Neuronal stem cell (in vitro differentiated cells): ENCODE data around the gene CASTOR1.
A peak's percentile ranks its signal among the peaks of the same experiment; 100 is the strongest.

Experiments used
- DNase-seq: peaks from one replicate; pipeline ENCODE4 v3.0.0-alpha.2; 2013; ENCODE audit warnings: low spot score
- H2AFZ ChIP-seq: one replicate; pipeline ENCODE4 v1.6.1; 2013; ENCODE audit warnings: mild to moderate bottlenecking, low read length, inconsistent platforms
- H2AK5ac ChIP-seq: 2 replicates; pipeline ENCODE4 v1.6.1; 2013; ENCODE audit warnings: low read depth, mild to moderate bottlenecking, inconsistent platforms, low read length, moderate library complexity, mixed read lengths
- H2BK120ac ChIP-seq: 2 replicates; pipeline ENCODE4 v1.6.1; 2013; ENCODE audit warnings: low read depth, mild to moderate bottlenecking, inconsistent platforms, low read length, moderate library complexity, mixed read lengths
- H2BK12ac ChIP-seq: one replicate; pipeline ENCODE4 v1.6.1; 2013; ENCODE audit warnings: low read length, inconsistent platforms
- H2BK15ac ChIP-seq: 2 replicates; pipeline ENCODE4 v1.6.1; 2013; ENCODE audit warnings: mild to moderate bottlenecking, low read length, inconsistent platforms, mixed read lengths
- H2BK5ac ChIP-seq: one replicate; pipeline ENCODE4 v1.6.1; 2013; ENCODE audit warnings: inconsistent platforms, mild to moderate bottlenecking, low read length, moderate library complexity
- H3K14ac ChIP-seq: one replicate; pipeline ENCODE4 v1.6.1; 2013; ENCODE audit warnings: low read length, inconsistent platforms
- H3K18ac ChIP-seq: 2 replicates; pipeline ENCODE4 v1.6.1; 2013; ENCODE audit warnings: low read length, inconsistent platforms
- H3K23ac ChIP-seq: 2 replicates; pipeline ENCODE4 v1.6.1; 2013; ENCODE audit warnings: low read depth, mild to moderate bottlenecking, mixed read lengths, low read length, inconsistent platforms; ENCODE audit not compliant: poor library complexity
- H3K27ac ChIP-seq: replicated peaks from 3 replicates; pipeline ENCODE4 v1.5.1; 2013; ENCODE audit warnings: low read length, inconsistent platforms
- H3K27me3 ChIP-seq, 3 experiments: 2 replicates each; pipeline ENCODE4 v1.6.1; 2013; ENCODE audit warnings: low read length in 3 of 3, mild to moderate bottlenecking in 2 of 3, inconsistent platforms in 1 of 3, low read depth in 1 of 3, mixed read lengths in 1 of 3, moderate library complexity in 1 of 3; ENCODE audit not compliant: control insufficient read depth in 3 of 3, insufficient read depth in 3 of 3
- H3K36me3 ChIP-seq, 2 donors: replicated peaks in 1 of 2; 2 replicates each; pipeline ENCODE4 v1.6.1; 2013; ENCODE audit warnings: low read length in 2 of 2; ENCODE audit not compliant: control insufficient read depth in 2 of 2, insufficient read depth in 2 of 2
- H3K4ac ChIP-seq: 2 replicates; pipeline ENCODE4 v1.6.1; 2013; ENCODE audit warnings: inconsistent platforms, mild to moderate bottlenecking, low read length, moderate library complexity
- H3K4me1 ChIP-seq, 2 donors: 1 replicate in 1 of 2; 2 replicates in 1 of 2; pipeline ENCODE4 v1.6.1; 2013; ENCODE audit warnings: low read length in 2 of 2, low read depth in 1 of 2; ENCODE audit not compliant: control insufficient read depth in 2 of 2, insufficient read depth in 1 of 2
- H3K4me2 ChIP-seq: one replicate; pipeline ENCODE4 v1.6.1; 2013; ENCODE audit warnings: mild to moderate bottlenecking, low read length, inconsistent platforms; ENCODE audit not compliant: insufficient read depth, poor library complexity, severe bottlenecking
- H3K4me3 ChIP-seq, 2 donors: 2 replicates each; pipeline ENCODE4 v1.5.1; 2013; ENCODE audit warnings: low read length in 2 of 2, mild to moderate bottlenecking in 2 of 2, inconsistent platforms in 1 of 2, moderate library complexity in 1 of 2
- H3K79me1 ChIP-seq: one replicate; pipeline ENCODE4 v1.6.1; 2013; ENCODE audit warnings: low read depth, mild to moderate bottlenecking, inconsistent platforms, low read length, moderate library complexity
- H3K9ac ChIP-seq: one replicate; pipeline ENCODE4 v1.6.1; 2013; ENCODE audit warnings: mild to moderate bottlenecking, low read depth, low read length, inconsistent platforms; ENCODE audit not compliant: poor library complexity
- H3K9me3 ChIP-seq, 2 donors: replicated peaks in 1 of 2; 2 replicates each; pipeline versions ENCODE3 to v1.6.1; 2013; ENCODE audit warnings: low read length in 2 of 2, mild to moderate bottlenecking in 2 of 2, inconsistent platforms in 1 of 2, low read depth in 1 of 2, mixed read lengths in 1 of 2, moderate library complexity in 1 of 2; ENCODE audit not compliant: control insufficient read depth in 2 of 2, insufficient read depth in 1 of 2
- H4K8ac ChIP-seq: one replicate; pipeline ENCODE4 v1.6.1; 2013; ENCODE audit warnings: low read depth, mild to moderate bottlenecking, inconsistent platforms, low read length, moderate library complexity
- H4K91ac ChIP-seq: one replicate; pipeline ENCODE4 v1.6.1; 2013; ENCODE audit warnings: low read length, low read depth, mild to moderate bottlenecking, inconsistent platforms; ENCODE audit not compliant: poor library complexity
- WGBS, 2 donors: extraction: QIAGEN DNeasy Blood & Tissue Kit; methylation state at CpG; one replicate each; pipeline ENCODE4 v1.1.7; 2013; ENCODE audit warnings: missing lambda C conversion rate in 2 of 2, mixed read lengths in 1 of 2; ENCODE audit not compliant: insufficient read length in 2 of 2, insufficient replicate concordance in 1 of 2; ENCODE audit errors: extremely low coverage in 2 of 2; 5-methylcytosine and 5-hydroxymethylcytosine counted together

CASTOR1 gene

GRCh38 chr22:30260682-30261081 lies 28.6 kb downstream of the CASTOR1 start:
- Histone ChIP-seq H2AFZ (no peak overlapping the region), H2BK15ac (peak overlapping the region; percentile 35), H3K79me1 (no peaks in the 10 kb centered on the region), H3K4me1 (peaks cover 3 to 22% of the 10 kb centered on the region in 2 donors), H2BK5ac (no peak overlapping the region), H3K23ac (no peak overlapping the region), H3K27me3 (peaks cover 0 to 8% (median 0%) of the 10 kb centered on the region in 3 experiments), H4K91ac (no peak overlapping the region), H3K4me2 (no peak overlapping the region), H3K4ac (no peak overlapping the region), H2BK12ac (no peak overlapping the region), H3K18ac (peak overlapping the region; percentile 2), H4K8ac (no peak overlapping the region), H2AK5ac (peak overlapping the region; percentile 66), H2BK120ac (no peak overlapping the region), H3K36me3 (no peaks in the 10 kb centered on the region), H3K4me3 (no peak overlapping the region), H3K27ac (no peak overlapping the region), H3K9me3 (peaks cover 0 to 2% of the 10 kb centered on the region in 2 donors), H3K14ac (no peak overlapping the region), H3K9ac (no peak overlapping the region)
- WGBS, 2 donors = no CpG with 5 or more reads among the region's 8 CpGs
- no peak for DNase-seq

GRCh38 chr22:30260276-30260675 lies 29.0 kb downstream of the CASTOR1 start:
- H3K14ac ChIP-seq = no peak overlapping the region
- no peak overlapping the region for H3K9ac ChIP-seq
- H3K9me3 ChIP-seq = peaks cover 0 to 2% of the 10 kb centered on the region in 2 donors
- H3K4me3 ChIP-seq = no peak overlapping the region
- H2BK5ac ChIP-seq = no peak overlapping the region
- H4K8ac ChIP-seq = no peak overlapping the region
- H3K36me3 ChIP-seq = no peaks in the 10 kb centered on the region
- no peak for DNase-seq
- peak overlapping the region; percentile 66 for H2AK5ac ChIP-seq
- peak overlapping the region; percentile 43 for H2BK12ac ChIP-seq
- H3K18ac ChIP-seq = peak overlapping the region; percentile 35
- peaks cover 0 to 8% (median 0%) of the 10 kb centered on the region in 3 experiments for H3K27me3 ChIP-seq
- H3K79me1 ChIP-seq = no peaks in the 10 kb centered on the region
- H3K23ac ChIP-seq = peak overlapping the region; percentile 38
- no peak overlapping the region for H3K4ac ChIP-seq
- no CpG with 5 or more reads among the region's 11 CpGs for WGBS, 2 donors
- H4K91ac ChIP-seq = peak overlapping the region; percentile 56
- peaks cover 3 to 22% of the 10 kb centered on the region in 2 donors for H3K4me1 ChIP-seq
- no peak overlapping the region for H2BK120ac ChIP-seq
- no peak overlapping the region for H3K27ac ChIP-seq
- no peak overlapping the region for H3K4me2 ChIP-seq
- no peak overlapping the region for H2AFZ ChIP-seq
- H2BK15ac ChIP-seq = peak overlapping the region; percentile 35

- H3K9me3 ChIP-seq = no peaks in the 10 kb centered on the region
- H2BK15ac ChIP-seq = no peak overlapping the region
- H2BK12ac ChIP-seq = no peak overlapping the region
- peak overlapping the region; percentile 4 for H2AK5ac ChIP-seq
- H3K4me3 ChIP-seq = no peak overlapping the region
- H4K8ac ChIP-seq = no peak overlapping the region
- no peak overlapping the region for H4K91ac ChIP-seq
- H2BK5ac ChIP-seq = peak overlapping the region; percentile 0
- H3K23ac ChIP-seq = no peak overlapping the region
- H3K4me1 ChIP-seq = peaks cover 11 to 32% of the 10 kb centered on the region in 2 donors
- H3K27ac ChIP-seq = no peak overlapping the region
- no peak overlapping the region for H3K9ac ChIP-seq
- H3K27me3 ChIP-seq = no peaks in the 10 kb centered on the region
- no peak overlapping the region for H3K4ac ChIP-seq
- no peak overlapping the region for H2BK120ac ChIP-seq
- no peak overlapping the region for H3K4me2 ChIP-seq
- no peaks in the 10 kb centered on the region for H3K36me3 ChIP-seq
- H3K79me1 ChIP-seq = peaks cover 3% of the 10 kb centered on the region
- no peak overlapping the region for H3K18ac ChIP-seq
- H3K14ac ChIP-seq = no peak overlapping the region
- H2AFZ ChIP-seq = peak overlapping the region; percentile 48
- no peak for DNase-seq
- WGBS, 2 donors = no CpG with 5 or more reads among the region's 6 CpGs
These were observed 35.0 kb downstream of the CASTOR1 start for GRCh38 chr22:30254314-30254713.

- Histone ChIP-seq H3K36me3 (no peaks in the 10 kb centered on the region), H2BK15ac (peak overlapping the region; percentile 79), H2AFZ (peak overlapping the region; percentile 74), H3K4me3 (peak overlapping the region in 1 of 2 donors; percentile 59), H3K9ac (peak overlapping the region; percentile 26), H3K4me1 (peaks cover 19 to 36% of the 10 kb centered on the region in 2 donors), H3K4me2 (no peak overlapping the region), H2BK12ac (peak overlapping the region; percentile 78), H3K27me3 (no peaks in the 10 kb centered on the region), H3K14ac (peak overlapping the region; percentile 12), H2BK120ac (no peak overlapping the region), H3K4ac (peak overlapping the region; percentile 90), H4K91ac (peak overlapping the region; percentile 4), H3K18ac (peak overlapping the region; percentile 87), H3K9me3 (no peaks in the 10 kb centered on the region), H2BK5ac (peak overlapping the region; percentile 58), H3K79me1 (peaks cover 3% of the 10 kb centered on the region), H2AK5ac (peak overlapping the region; percentile 92), H3K27ac (no peak overlapping the region), H3K23ac (peak overlapping the region; percentile 11), H4K8ac (peak overlapping the region; percentile 70)
- no CpG with 5 or more reads among the region's 22 CpGs for WGBS, 2 donors
- DNase-seq = no peak
These were observed 36.0 kb downstream of the CASTOR1 start for GRCh38 chr22:30253205-30253852.
